ENCODE measurements around the gene PIM1.

PIM1 gene

DNA sequence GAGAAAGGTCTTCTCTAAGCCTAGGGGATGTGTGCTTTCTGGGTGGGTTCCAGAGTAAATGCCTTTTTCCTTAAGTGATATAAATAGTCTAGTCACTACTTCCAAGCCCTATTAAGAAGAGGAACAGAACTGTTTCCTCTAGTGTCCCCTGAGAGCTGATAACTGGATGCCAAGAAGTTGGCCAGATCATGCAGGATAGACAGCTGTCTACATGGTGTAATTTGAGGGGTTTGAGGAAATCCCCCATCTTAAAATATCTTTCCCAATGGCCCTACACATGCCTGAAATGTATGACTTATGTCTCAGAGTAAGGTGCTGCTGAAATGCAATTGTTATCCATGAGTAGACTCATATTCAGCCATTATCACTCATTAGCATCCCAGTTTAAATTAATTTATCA lies 20.2 kb upstream of the PIM1 start:
- H3K27ac ChIP-seq: no peak overlapping the region
- TF ChIP-seq ZFX (IDR thresholded peaks at IDR 0.05): no peak
- TF ChIP-seq, protein P1, sequence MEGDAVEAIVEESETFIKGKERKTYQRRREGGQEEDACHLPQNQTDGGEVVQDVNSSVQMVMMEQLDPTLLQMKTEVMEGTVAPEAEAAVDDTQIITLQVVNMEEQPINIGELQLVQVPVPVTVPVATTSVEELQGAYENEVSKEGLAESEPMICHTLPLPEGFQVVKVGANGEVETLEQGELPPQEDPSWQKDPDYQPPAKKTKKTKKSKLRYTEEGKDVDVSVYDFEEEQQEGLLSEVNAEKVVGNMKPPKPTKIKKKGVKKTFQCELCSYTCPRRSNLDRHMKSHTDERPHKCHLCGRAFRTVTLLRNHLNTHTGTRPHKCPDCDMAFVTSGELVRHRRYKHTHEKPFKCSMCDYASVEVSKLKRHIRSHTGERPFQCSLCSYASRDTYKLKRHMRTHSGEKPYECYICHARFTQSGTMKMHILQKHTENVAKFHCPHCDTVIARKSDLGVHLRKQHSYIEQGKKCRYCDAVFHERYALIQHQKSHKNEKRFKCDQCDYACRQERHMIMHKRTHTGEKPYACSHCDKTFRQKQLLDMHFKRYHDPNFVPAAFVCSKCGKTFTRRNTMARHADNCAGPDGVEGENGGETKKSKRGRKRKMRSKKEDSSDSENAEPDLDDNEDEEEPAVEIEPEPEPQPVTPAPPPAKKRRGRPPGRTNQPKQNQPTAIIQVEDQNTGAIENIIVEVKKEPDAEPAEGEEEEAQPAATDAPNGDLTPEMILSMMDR (conservative IDR thresholded peaks at IDR 0.05): no peak

DNA sequence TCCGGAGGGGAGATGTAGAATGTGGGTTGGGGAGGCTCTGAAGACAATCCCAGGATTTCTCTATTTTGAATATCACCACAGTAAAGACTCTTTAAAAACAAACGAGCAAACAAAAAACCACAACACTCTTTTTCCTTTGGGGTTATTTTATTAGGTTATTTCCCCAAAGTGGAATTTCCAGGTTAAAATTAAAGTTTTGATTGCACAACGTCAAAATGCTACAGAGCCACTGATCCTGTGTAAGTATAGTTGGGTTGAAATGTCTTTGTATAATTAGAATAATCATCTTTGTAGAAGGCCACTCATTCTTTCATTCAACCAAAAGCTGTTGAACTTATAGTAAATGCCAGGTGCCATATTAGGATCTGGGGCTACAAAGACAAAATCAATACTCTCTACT lies 19.6 kb upstream of the PIM1 start:
- TF ChIP-seq, protein P1 (conservative IDR thresholded peaks at IDR 0.05): no peak
- TF ChIP-seq ZFX (IDR thresholded peaks at IDR 0.05): no peak
- H3K27ac ChIP-seq: no peak overlapping the region

DNA sequence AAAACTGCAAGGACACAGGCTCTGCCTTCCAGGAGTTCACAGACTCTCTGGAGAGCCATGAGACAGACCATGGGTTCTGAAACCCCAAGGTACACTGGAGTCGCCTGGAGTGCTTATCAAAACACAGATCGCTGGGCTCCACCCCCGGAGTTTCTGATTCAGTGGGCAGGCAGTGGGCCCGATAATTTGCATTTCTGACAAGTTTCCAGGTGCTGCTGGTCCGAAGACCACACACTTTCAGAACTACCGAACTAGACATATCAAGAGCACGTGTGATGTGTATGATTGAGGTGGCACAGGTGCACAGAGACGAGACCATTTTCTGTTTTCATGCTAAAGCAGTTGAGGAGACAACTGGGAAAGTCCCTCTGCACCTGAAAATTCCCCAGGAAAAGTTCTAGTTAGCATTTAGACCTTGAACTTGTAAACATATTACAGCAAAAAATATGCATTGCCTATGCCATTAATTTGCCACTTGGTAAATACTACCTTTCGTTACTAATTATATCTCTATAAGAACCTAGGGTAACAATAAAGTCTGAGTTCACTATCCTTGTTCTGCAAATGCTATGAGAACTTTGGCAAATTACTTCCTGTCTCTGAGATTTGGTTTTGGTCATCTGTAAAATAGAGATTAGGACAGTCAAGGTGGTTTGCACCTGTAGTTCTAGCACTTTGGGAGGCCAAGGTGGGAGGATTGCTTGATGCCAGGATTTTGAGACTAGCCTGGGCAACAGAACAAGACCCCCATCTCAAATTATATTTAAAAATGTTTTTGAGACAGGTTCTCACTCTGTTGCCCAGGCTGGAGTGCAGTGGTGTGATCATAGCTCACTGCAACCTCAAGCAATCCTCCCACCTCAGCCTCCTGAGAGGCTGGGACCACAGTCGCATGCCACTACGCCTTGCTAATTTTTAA lies 14.3 kb upstream of the PIM1 start:
- H3K27ac ChIP-seq: no peak overlapping the region

DNA sequence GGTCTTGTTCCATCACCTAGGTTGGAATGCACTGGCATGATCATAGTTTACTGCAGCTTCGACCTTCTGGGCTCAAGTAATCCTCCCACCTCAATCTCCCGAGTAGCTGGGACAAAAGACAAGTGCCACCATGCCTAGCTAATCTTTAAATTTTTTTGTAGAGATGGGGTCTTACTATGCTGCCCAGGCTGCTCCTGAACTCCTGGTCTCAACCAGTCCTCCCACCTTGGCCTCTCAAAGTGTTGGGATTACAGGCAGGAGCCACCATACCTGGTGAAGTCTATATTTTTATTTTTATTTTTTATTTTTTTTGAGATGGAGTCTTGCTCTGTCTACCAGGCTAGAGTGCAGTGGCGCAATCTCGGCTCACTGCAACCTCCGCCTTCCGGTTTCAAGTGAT lies 11.4 kb upstream of the PIM1 start:
- TF ChIP-seq, protein P1 (conservative IDR thresholded peaks at IDR 0.05): no peak
- no peak for TF ChIP-seq ZFX (IDR thresholded peaks at IDR 0.05)
- H3K27ac ChIP-seq: no peak overlapping the region

More for the DNA sequence above, 14.3 kb upstream of the PIM1 start:
- no peak for TF ChIP-seq ZFX (IDR thresholded peaks at IDR 0.05)
- TF ChIP-seq, protein P1 (conservative IDR thresholded peaks at IDR 0.05): no peak

DNA sequence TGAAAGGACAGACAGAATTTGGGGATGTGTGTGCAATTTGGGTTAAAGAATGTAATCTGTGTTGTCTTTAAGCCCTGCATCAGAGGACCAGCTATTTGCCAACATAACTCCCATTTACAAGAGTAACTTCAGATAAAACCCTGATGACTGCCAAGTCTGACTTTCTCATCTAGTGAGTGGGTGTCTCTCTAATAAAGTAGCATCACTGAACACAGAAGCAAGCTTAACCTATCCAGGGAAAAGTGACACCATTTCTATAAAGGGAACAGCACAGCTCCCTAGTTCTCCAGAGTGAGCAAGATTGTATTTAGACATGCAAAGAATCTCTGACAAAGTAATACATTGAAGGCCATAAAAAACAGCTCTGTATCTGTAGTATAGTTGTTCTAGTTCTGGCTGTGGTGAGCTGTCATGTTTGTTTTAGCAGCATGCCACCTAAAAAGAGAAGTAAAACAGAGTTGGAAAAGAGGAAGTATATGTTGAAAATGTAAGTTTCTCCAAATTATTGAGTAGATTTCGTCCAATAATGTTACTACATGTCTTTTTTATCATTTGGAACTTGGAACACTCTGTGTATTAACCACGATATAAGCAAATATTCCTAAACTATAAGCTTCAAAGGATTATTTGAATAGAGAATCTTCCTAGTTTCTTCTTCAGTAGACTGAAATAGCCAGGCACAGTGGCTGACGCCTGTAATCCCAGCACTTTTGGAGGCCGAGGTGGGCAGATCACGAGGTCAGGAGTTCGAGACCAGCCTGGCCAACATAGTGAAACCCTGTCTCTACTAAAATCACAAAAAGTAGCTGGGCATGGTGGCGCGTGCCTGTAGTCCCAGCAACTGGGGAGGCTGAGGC lies 8.8 kb upstream of the PIM1 start:
- TF ChIP-seq ZFX (IDR thresholded peaks at IDR 0.05): no peak
- TF ChIP-seq, protein P1 (conservative IDR thresholded peaks at IDR 0.05): no peak
- H3K27ac ChIP-seq: peak overlapping the region; percentile 64

DNA sequence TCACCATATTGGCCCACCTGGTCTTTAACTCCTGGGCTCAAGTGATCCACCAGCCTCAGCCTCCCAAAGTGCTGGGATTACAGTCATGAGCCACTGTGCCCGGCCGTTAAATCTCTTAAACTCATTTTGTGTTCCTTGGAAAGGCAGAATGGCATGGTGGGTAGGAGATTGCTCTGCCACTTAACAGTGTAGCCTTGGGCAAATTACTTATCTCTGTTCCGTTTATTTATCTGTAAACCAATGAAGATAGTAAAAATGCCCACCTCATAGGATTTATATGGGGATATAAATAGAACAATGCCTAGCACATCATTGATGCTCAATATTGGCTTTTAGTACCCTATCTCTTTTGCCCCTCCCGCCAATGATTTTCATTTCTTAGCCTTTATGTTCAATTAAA lies 7.2 kb upstream of the PIM1 start:
- TF ChIP-seq, protein P1 (conservative IDR thresholded peaks at IDR 0.05): no peak
- no peak for TF ChIP-seq ZFX (IDR thresholded peaks at IDR 0.05)
- no peak overlapping the region for H3K27ac ChIP-seq

Data from C4-2B (cell line).